GM12873 (cell line): ENCODE measurements around the gene ZFP62.

Experiments used
- CTCF ChIP-seq: IDR thresholded peaks from 2 replicates; pipeline ENCODE4 v1.5.1; 2012; ENCODE audit warnings: low read depth, mild to moderate bottlenecking, moderate library complexity, low read length, control low read depth; ENCODE audit not compliant: insufficient read depth; ENCODE audit errors: missing control alignments

The ZFP62 gene

GRCh38 chr5:180865981-180866695 is 5.1 kb upstream of the ZFP62 start:
- TF ChIP-seq CTCF, result no peak

GRCh38 chr5:180862645-180863044 is 1.6 kb upstream of the ZFP62 start:
- TF ChIP-seq CTCF, result no peak

- TF ChIP-seq CTCF, result peak; percentile 42
Measured at GRCh38 chr5:180860273-180860886, 696 bp downstream of the ZFP62 start.

GRCh38 chr5:180858586-180858985 is 2.5 kb downstream of the ZFP62 start:
- no peak for TF ChIP-seq CTCF

- no peak for TF ChIP-seq CTCF
Measured at GRCh38 chr5:180853848-180854176, 7.3 kb downstream of the ZFP62 start.

- no peak for TF ChIP-seq CTCF
Measured at GRCh38 chr5:180853121-180853847, 7.8 kb downstream of the ZFP62 start.

GRCh38 chr5:180852495-180852894 is 8.6 kb downstream of the ZFP62 start:
- no peak for TF ChIP-seq CTCF
